ENCODE data around the gene PCID2.

The PCID2 gene

GRCh38 chr13:113148407-113148806 lies 60.1 kb downstream of the PCID2 start:
- DNase-seq = no peak

GRCh38 chr13:113147206-113147605 lies 61.3 kb downstream of the PCID2 start:
- no peak for DNase-seq

- DNase-seq = no peak
These were observed 61.7 kb downstream of the PCID2 start for GRCh38 chr13:113146750-113147149.

GRCh38 chr13:113145911-113146598 lies 62.4 kb downstream of the PCID2 start:
- no peak for DNase-seq

GRCh38 chr13:113145496-113145895 lies 63.0 kb downstream of the PCID2 start:
- DNase-seq = no peak

GRCh38 chr13:113144255-113144629 lies 64.2 kb downstream of the PCID2 start:
- DNase-seq = no peak

GRCh38 chr13:113143466-113144254 lies 64.8 kb downstream of the PCID2 start:
- DNase-seq = no peak

- DNase-seq = no peak
These were observed 65.6 kb downstream of the PCID2 start for GRCh38 chr13:113142876-113143275.

- no peak for DNase-seq
These were observed 66.9 kb downstream of the PCID2 start for GRCh38 chr13:113141601-113141970.

- DNase-seq = no peak
These were observed 67.5 kb downstream of the PCID2 start for GRCh38 chr13:113140677-113141600.

- no peak for DNase-seq
These were observed 68.9 kb downstream of the PCID2 start for GRCh38 chr13:113139577-113139976.

GRCh38 chr13:113138792-113139551 lies 69.5 kb downstream of the PCID2 start:
- no peak for DNase-seq

- no peak for DNase-seq
These were observed 70.7 kb downstream of the PCID2 start for GRCh38 chr13:113137691-113138298.

- DNase-seq = no peak
These were observed 73.1 kb downstream of the PCID2 start for GRCh38 chr13:113135281-113135760.

GRCh38 chr13:113129921-113130750 lies 78.3 kb downstream of the PCID2 start:
- peak; percentile 4 for DNase-seq

- DNase-seq = no peak
These were observed 79.0 kb downstream of the PCID2 start for GRCh38 chr13:113129480-113129879.

Measured in fibroblast of skin of abdomen (primary cell).